BLaER1 (cell line): ENCODE measurements around the gene F9.

ENCODE experiments used
- H3K27ac ChIP-seq: shearing (Covaris generic); formaldehyde crosslinking; 2 replicates; pipeline ENCODE4 v1.8.1; 2022
- H3K27me3 ChIP-seq: shearing (Covaris generic); formaldehyde crosslinking; 2 replicates; pipeline ENCODE4 v1.8.1; 2022
- H3K36me3 ChIP-seq: shearing (Covaris generic); formaldehyde crosslinking; 2 replicates; pipeline ENCODE4 v1.8.1; 2022
- H3K4me1 ChIP-seq: shearing (Covaris generic); formaldehyde crosslinking; 2 replicates; pipeline ENCODE4 v1.8.1; 2022
- H3K4me2 ChIP-seq: shearing (Covaris generic); formaldehyde crosslinking; 2 replicates; pipeline ENCODE4 v1.8.1; 2022
- H3K4me3 ChIP-seq: shearing (Covaris generic); formaldehyde crosslinking; 2 replicates; pipeline ENCODE4 v1.8.1; 2022
- H3K9ac ChIP-seq: shearing (Covaris generic); formaldehyde crosslinking; 2 replicates; pipeline ENCODE4 v1.8.1; 2022
- H3K9me3 ChIP-seq: shearing (Covaris generic); formaldehyde crosslinking; 2 replicates; pipeline ENCODE4 v1.8.1; 2022
- H4K20me1 ChIP-seq: shearing (Covaris generic); formaldehyde crosslinking; 2 replicates; pipeline ENCODE4 v1.8.1; 2022
- Cebpa-rat ChIP-seq: shearing (Covaris generic); IDR thresholded peaks from 2 replicates; pipeline ENCODE4 v1.8.1; 2022

Gene F9

GRCh38 chrX:139538907-139539790 is 8.6 kb downstream of the F9 start:
- H3K9me3 ChIP-seq = no peaks in the 10 kb centered on the region
- H4K20me1 ChIP-seq = no peaks in the 10 kb centered on the region
- H3K4me1 ChIP-seq = no peaks in the 10 kb centered on the region
- H3K27me3 ChIP-seq = peaks cover 92% of the 10 kb centered on the region
- no peak overlapping the region for H3K27ac ChIP-seq
- no peak overlapping the region for H3K9ac ChIP-seq
- H3K4me3 ChIP-seq = no peak overlapping the region
- H3K36me3 ChIP-seq = no peaks in the 10 kb centered on the region
- TF ChIP-seq Cebpa-rat = no peak
- no peak overlapping the region for H3K4me2 ChIP-seq

GRCh38 chrX:139542652-139543051 is 12.1 kb downstream of the F9 start:
- Histone ChIP-seq H3K4me3 (no peak overlapping the region), H3K4me1 (peaks cover 8% of the 10 kb centered on the region; the same call in 1 of the 2 replicates), H3K36me3 (no peaks in the 10 kb centered on the region), H3K9ac (no peak overlapping the region), H3K27ac (no peak overlapping the region), H3K9me3 (no peaks in the 10 kb centered on the region), H4K20me1 (no peaks in the 10 kb centered on the region), H3K27me3 (peaks cover 87% of the 10 kb centered on the region), H3K4me2 (no peak overlapping the region)
- TF ChIP-seq Cebpa-rat = no peak

GRCh38 chrX:139543920-139544319 is 13.4 kb downstream of the F9 start:
- Histone ChIP-seq H3K36me3 (no peaks in the 10 kb centered on the region), H4K20me1 (no peaks in the 10 kb centered on the region), H3K4me2 (no peak overlapping the region), H3K4me1 (peaks cover 8% of the 10 kb centered on the region; the same call in 1 of the 2 replicates), H3K9ac (no peak overlapping the region), H3K27ac (no peak overlapping the region), H3K27me3 (peaks cover 83% of the 10 kb centered on the region), H3K4me3 (no peak overlapping the region), H3K9me3 (no peaks in the 10 kb centered on the region)
- TF ChIP-seq Cebpa-rat = no peak

- Histone ChIP-seq H3K9ac (no peak overlapping the region), H3K27ac (no peak overlapping the region), H4K20me1 (no peaks in the 10 kb centered on the region), H3K4me2 (no peak overlapping the region; the same call in 1 of the 2 replicates), H3K27me3 (peaks cover 83% of the 10 kb centered on the region), H3K4me1 (peaks cover 8% of the 10 kb centered on the region; the same call in 1 of the 2 replicates), H3K9me3 (no peaks in the 10 kb centered on the region), H3K4me3 (no peak overlapping the region), H3K36me3 (no peaks in the 10 kb centered on the region)
- no peak for TF ChIP-seq Cebpa-rat
Observed at GRCh38 chrX:139544591-139544990, 14.1 kb downstream of the F9 start.

- Histone ChIP-seq H3K27me3 (peaks cover 69% of the 10 kb centered on the region), H3K4me2 (peak overlapping the region; percentile 67), H3K9me3 (no peaks in the 10 kb centered on the region), H3K9ac (peak overlapping the region; percentile 43; the same call in 1 of the 2 replicates), H3K4me1 (peaks cover 43% of the 10 kb centered on the region), H3K36me3 (no peaks in the 10 kb centered on the region), H4K20me1 (no peaks in the 10 kb centered on the region; the same call in 1 of the 2 replicates), H3K4me3 (no peak overlapping the region; the same call in none of the 2 replicates), H3K27ac (peak overlapping the region; percentile 79)
- no peak for TF ChIP-seq Cebpa-rat
Observed at GRCh38 chrX:139554376-139554775, 23.8 kb downstream of the F9 start.

GRCh38 chrX:139554991-139555675 is 24.6 kb downstream of the F9 start:
- H3K36me3 ChIP-seq = no peaks in the 10 kb centered on the region
- H3K9ac ChIP-seq = peak overlapping the region; percentile 43
- peaks cover 72% of the 10 kb centered on the region for H3K27me3 ChIP-seq
- H4K20me1 ChIP-seq = peaks cover 4% of the 10 kb centered on the region; the same call in 1 of the 2 replicates
- no peaks in the 10 kb centered on the region for H3K9me3 ChIP-seq
- peaks cover 44% of the 10 kb centered on the region for H3K4me1 ChIP-seq
- no peak for TF ChIP-seq Cebpa-rat
- H3K4me2 ChIP-seq = peak overlapping the region; percentile 67
- H3K27ac ChIP-seq = peak overlapping the region; percentile 79
- H3K4me3 ChIP-seq = no peak overlapping the region

GRCh38 chrX:139559383-139560042 is 29.0 kb downstream of the F9 start:
- Histone ChIP-seq H4K20me1 (peaks cover 5% of the 10 kb centered on the region; the same call in 1 of the 2 replicates), H3K4me1 (peaks cover 25% of the 10 kb centered on the region), H3K4me3 (no peak overlapping the region), H3K4me2 (no peak overlapping the region; the same call in 1 of the 2 replicates), H3K36me3 (no peaks in the 10 kb centered on the region), H3K27me3 (peaks cover 88% of the 10 kb centered on the region), H3K9ac (no peak overlapping the region), H3K27ac (no peak overlapping the region), H3K9me3 (no peaks in the 10 kb centered on the region)
- no peak for TF ChIP-seq Cebpa-rat

- Histone ChIP-seq H3K9me3 (no peaks in the 10 kb centered on the region), H3K4me2 (no peak overlapping the region), H3K4me3 (no peak overlapping the region), H3K27ac (no peak overlapping the region), H3K36me3 (no peaks in the 10 kb centered on the region), H3K9ac (no peak overlapping the region), H3K27me3 (peaks cover 86% of the 10 kb centered on the region), H3K4me1 (peaks cover 18% of the 10 kb centered on the region), H4K20me1 (peaks cover 5% of the 10 kb centered on the region; the same call in 1 of the 2 replicates)
- no peak for TF ChIP-seq Cebpa-rat
Observed at GRCh38 chrX:139560221-139560620, 29.7 kb downstream of the F9 start.

- H3K9me3 ChIP-seq = no peaks in the 10 kb centered on the region
- peaks cover 9% of the 10 kb centered on the region for H3K4me1 ChIP-seq
- no peak overlapping the region for H3K9ac ChIP-seq
- peaks cover 85% of the 10 kb centered on the region for H3K27me3 ChIP-seq
- H3K27ac ChIP-seq = no peak overlapping the region
- no peak for TF ChIP-seq Cebpa-rat
- peaks cover 5% of the 10 kb centered on the region; the same call in 1 of the 2 replicates for H4K20me1 ChIP-seq
- H3K36me3 ChIP-seq = no peaks in the 10 kb centered on the region
- no peak overlapping the region for H3K4me3 ChIP-seq
- no peak overlapping the region for H3K4me2 ChIP-seq
Observed at GRCh38 chrX:139563251-139563650, 32.7 kb downstream of the F9 start.
